ENCODE data around the gene WNT7B.

The WNT7B gene

GRCh38 chr22:45923212-45923611 is 53.8 kb downstream of the WNT7B start:
- no peak for DNase-seq

DNA sequence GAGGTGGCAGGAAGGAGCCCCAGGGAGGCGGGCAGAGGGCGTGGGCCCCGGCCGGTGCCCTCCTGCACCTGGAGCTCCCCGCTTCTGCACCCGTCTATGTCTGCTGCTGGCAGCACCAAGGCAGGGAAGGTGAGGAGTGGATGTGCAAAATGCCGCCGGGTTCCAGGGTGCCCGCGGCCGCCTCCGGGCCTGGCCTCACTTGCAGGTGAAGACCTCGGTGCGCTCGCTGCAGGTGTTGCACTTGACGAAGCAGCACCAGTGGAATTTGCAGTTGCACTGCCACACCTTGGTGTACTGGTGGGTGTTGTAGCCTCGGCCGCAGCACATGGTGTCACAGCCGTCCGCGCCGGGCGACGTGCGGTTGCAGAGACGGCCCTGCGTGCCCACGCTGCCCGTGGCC is 54.3 kb downstream of the WNT7B start:
- no peak for DNase-seq

DNA sequence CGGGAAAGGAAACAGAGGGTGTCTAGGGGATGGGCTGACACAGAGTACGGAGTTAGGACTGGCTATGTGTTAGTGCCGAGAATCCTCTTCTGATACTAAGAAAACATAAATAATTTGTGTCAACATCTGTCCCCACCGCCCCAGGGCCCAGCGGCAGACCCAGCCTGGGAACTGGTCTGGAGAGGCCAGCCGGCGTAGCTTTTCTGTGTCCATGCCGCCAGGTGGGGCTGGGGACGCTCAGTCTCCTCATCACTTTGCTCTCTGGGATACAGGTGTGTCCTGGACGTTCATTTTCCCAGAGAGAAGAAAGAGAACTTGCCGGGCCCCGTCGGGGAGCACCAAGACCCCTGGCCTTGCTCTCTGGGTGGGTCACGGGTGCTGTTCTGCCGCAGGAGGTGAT is 54.7 kb downstream of the WNT7B start:
- no peak for DNase-seq

- no peak for DNase-seq
Observed at GRCh38 chr22:45919504-45920286, 57.3 kb downstream of the WNT7B start.

GRCh38 chr22:45918459-45919370 is 58.2 kb downstream of the WNT7B start:
- no peak for DNase-seq

GRCh38 chr22:45917700-45918458 is 59.1 kb downstream of the WNT7B start:
- DNase-seq = no peak

- no peak for DNase-seq
Observed at GRCh38 chr22:45917146-45917545, 59.8 kb downstream of the WNT7B start.

DNA sequence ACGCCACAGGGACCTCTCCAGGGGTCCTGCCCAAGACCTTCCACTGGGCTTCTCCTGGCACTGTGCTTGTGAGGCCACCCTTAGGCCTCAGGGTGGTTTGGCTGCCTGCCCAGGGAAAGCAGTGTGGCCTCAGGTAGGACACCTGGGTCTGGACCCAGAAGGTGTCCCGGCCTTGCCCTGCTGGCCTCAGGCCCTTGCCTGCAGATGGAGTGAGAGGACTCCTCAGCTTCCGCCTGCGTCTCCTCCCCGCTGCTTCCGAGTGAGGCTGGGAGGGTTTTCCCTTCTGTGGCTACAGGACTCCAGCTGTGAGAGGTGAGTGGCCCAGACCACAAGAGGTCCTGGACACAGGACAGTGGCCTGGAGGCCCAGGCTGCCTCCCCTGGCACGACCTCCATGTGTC is 60.4 kb downstream of the WNT7B start:
- DNase-seq = no peak

DNA sequence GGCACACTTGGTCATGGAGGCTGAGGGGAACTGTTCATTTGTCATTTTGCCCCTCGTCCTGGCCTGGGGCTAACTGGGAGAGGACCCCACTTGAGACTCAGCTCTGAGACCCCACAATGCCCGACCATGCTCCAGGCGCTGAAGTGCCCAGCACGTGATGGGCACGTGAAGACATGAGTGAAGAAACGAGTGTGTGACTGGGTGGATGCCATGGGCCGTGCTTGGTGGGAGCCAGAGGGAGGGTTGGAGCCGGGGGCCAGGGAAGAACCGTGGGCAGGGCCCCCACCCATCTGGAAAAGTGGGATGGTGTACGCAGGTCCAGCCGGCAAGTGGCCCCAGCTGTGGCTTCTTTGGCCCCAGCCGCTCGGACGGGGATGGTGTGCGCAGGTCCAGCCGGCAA is 61.1 kb downstream of the WNT7B start:
- DNase-seq = no peak

GRCh38 chr22:45915151-45915550 is 61.8 kb downstream of the WNT7B start:
- DNase-seq = no peak

DNA sequence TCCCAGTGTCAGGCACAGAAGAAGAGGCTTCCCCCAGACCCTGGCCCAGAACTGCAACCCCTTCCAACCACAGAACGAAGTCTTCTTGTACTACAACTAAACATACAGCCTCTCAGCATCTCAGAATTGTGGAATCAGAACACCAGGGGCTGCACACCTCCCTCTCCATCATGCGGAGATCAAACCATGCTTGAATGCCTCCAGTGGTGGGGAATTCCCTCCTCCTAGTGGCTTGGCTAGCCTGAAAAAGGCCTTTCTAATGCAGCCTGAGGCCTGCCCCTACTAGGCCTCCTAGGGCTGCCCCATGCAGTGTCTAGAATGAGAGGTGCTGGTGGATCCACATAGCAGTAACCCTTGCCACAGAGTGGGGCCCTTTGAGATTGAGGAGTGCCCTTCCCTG is 62.7 kb downstream of the WNT7B start:
- no peak for DNase-seq

DNA sequence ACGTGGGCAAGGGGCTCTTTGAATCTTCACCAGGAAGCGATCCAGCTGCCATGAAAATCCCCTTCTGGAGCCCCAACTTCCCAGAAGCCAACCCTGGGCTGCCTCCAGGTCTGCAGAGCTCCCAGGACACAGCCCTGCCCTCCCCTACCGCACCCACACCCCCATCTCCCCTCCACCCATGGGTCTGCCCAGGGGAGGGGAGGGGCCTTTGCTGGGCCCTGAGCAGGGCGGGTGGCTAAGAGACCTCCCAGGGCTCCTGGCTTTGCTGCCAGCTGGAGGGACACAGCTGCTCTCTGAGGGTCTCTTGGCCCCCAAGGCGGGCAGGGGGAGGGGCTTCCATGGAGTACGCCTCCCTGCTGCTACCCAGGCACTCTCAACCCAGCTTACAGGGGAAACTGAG is 64.1 kb downstream of the WNT7B start:
- DNase-seq = no peak

- DNase-seq = no peak
Observed at GRCh38 chr22:45911601-45912271, 65.2 kb downstream of the WNT7B start.

DNA sequence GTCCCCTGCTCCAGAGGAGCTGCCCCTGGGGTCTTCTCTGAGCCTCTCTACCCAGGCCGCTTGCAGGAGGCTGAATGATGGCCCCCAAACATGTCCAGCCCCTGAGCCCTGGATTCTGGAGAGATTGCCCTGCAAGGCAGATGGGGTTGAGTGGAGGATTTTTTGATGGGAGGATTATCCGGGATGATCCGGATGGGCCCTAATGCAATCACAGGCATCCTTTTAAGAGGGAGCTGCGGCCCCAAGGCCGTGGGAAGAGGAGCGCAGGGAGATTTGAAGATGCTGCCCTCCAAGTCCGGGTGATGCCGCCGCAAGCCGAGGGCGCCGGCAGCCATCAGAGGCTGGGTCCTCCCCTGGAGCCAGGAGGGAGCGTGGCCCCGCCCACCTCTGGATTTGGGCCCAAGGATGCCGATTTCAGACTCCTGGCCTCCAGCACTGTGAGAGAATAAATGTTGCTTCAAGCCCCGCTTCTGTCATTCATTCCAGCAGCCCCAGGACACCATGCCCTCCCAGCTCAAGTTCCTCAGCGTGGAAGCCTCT is 66.0 kb downstream of the WNT7B start:
- DNase-seq = no peak

- DNase-seq = no peak
Observed at GRCh38 chr22:45908961-45909360, 68.0 kb downstream of the WNT7B start.

DNA sequence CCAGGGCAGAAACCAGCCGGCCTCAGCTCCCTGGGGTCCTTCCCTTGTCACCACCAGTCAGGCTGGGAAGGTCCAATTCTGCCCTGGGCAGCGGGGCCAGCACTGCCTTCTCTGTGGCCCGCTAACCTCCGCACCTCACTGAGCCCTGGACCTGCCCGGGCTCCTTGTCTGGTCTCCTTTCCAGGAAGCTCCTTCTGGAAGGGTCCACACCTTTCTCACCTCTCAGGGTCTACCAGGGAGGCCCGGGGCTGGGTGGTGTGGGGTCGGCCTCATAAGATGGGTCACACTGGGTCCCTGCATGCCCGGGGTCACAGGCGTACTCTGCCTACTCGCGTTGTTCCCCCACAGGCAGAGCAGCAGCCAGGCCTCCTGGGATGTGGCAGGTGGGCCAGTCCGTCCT is 69.0 kb downstream of the WNT7B start:
- DNase-seq = no peak

GRCh38 chr22:45907378-45907777 is 69.6 kb downstream of the WNT7B start:
- no peak for DNase-seq

DNA sequence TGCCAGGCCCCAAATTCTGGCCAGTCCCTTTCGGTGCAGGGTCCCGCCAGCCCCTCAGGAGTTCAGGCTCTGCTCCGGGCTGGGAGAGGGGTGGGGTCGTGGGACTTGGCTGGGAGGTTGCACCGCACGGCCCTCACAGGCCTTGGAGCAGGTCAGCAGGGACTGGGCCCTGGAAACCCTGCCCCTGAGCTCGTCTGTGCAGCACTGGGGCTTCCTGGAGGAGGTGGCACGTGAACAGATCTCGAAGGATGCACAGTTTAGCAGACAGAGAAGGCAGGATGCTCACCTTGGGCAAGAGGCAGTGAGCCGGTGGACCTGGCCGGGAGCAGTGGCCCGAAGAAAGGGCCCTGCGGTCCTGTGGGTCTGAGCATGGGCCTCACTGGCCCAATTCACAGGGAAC is 70.0 kb downstream of the WNT7B start:
- no peak for DNase-seq

DNA sequence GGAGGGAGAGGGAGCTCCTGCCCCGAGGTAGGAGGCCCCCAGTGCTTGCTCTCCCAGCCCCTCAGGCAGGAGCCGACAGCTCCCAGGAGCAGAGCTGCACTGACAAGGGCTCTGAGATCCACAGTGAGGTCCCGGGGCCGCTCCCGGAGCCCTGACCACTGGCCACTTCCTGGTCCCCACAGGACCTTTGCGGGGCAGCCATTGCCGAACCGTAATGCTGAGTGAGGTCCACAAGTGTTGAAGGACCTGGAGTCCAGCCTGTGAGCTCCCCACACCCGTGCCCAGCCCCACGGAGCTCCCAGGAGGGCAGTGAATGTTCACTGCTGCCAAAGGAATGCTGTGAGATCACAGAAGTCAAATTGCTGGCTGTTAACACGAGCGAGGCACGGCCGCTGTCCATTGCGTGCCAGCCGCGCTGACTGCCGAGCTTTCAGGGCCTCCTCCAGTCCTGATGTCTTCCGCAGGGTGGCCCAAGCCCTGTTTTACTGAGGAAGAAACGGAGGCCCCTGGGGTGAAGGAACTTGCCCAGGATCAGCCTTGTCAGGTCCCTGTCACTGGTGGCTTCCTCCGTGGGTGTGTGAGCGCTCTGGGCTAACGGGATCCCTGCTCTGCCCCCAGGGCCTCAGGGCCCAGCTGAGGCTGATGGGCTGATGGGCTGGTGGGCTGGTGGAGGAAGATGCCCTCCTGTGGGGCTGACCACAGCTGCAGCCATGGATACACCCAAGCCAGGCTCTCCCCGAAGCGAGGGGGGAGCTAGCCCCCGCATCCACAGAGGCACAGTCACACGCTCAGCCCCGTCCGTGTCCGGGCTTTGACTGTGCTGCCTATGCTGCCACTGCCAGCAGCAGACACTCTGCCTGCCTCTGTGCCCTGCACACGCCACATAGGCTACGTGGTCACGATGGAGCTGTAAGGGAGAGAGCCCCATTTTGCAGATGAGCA is 70.8 kb downstream of the WNT7B start:
- no peak for DNase-seq

DNA sequence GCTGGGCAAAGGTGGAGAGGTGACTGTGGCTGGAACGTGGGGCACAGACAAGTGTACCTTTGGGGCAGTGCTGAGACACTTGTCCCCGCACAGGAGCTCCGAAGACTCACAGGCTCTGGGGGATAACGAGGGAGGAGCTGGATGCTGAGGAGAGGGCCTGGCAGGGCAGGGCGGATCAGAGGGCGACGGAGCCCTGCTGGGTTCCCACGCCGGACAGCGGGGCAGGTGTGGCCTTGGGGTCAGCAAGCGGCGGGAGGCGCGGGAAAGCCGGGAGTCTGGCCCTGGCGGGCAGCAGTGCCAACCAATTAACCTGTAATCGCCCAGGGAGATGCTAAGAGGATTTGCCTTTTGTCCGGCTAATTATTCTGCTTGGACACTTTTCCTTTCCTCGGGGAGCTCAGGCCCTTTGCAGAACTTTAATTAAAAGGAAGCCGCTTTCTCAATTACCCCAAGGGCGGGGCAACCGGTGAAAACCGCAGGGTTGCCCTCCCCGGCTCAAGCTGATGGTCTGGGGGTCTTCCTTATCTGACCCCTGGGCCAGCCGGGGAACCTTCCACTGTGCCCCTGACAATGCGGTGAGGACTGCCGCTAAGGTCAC is 71.5 kb downstream of the WNT7B start:
- DNase-seq = no peak

DNA sequence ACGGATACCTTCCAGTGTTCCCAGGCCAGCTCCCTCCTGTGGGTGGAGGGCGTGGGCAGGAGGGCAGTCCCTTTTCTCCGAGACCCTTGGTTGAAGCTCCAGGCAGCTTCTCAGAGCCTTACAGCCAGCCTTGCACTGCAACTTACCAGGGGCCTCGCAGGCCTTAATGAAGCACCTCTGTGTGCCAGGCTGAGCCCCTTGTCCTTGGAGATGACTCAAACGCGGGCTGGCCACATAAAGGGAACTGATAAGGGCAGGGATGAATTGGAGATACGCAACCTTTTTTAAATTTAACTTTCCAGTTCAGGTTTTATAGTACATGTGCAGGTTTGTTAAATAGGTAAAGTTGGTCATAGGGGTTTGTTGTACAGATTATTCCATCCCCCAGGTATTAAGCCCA is 72.7 kb downstream of the WNT7B start:
- no peak for DNase-seq

Data from SW 1271 (cell line).